Gastrocnemius medialis (tissue), 4 donors: ENCODE measurements around the gene ZNF511. TPM values are rescaled to one million over a fixed set of nuclear protein-coding genes. Genes with fewer than 3 reads are reported as not detected.
"Not testable (repeated sequence)": the region's sequence is repeated elsewhere in the genome, so short reads cannot be mapped to it uniquely, and the experiment has no call there.

Experiments used
- ATAC-seq, 2 donors: fragments of 150-250 bp; one replicate each; pipeline ENCODE4 v1.9.1; 2016
- DNase-seq, 2 donors: peaks; one replicate each; pipeline ENCODE4 v3.0.0-alpha.2; 2019
- H3K27ac ChIP-seq, 4 donors: fragments of 200-600 bp; sonication (generic); 1 replicate in 1 of 4; 2 replicates in 3 of 4; pipeline ENCODE4 v1.5.1; 2016 to 2018; ENCODE audit warnings: mild to moderate bottlenecking in 2 of 4, moderate library complexity in 1 of 4
- H3K27me3 ChIP-seq, 3 donors: fragments of 200-600 bp; sonication (generic) in 2 of 3; 1 replicate in 1 of 3; 2 replicates in 2 of 3; pipeline versions ENCODE4 v1.5.1 to v1.6.0; 2016 to 2019; ENCODE audit warnings: mild to moderate bottlenecking in 1 of 3, moderate library complexity in 1 of 3
- H3K36me3 ChIP-seq, 2 donors: fragments of 200-600 bp; sonication (generic) in 1 of 2; one replicate each; pipeline ENCODE4 v1.5.1; 2017 to 2018
- H3K4me1 ChIP-seq, 2 donors: fragments of 200-600 bp; sonication (generic) in 1 of 2; one replicate each; pipeline ENCODE4 v1.5.1; 2016 to 2017; ENCODE audit warnings: mild to moderate bottlenecking in 2 of 2
- H3K4me3 ChIP-seq, 4 donors: fragments of 200-600 bp; sonication (generic) in 3 of 4; 1 replicate in 1 of 4; 2 replicates in 3 of 4; pipeline ENCODE4 v1.5.1; 2016 to 2019; ENCODE audit warnings: mild to moderate bottlenecking in 2 of 4
- H3K9me3 ChIP-seq, 3 donors: fragments of 200-600 bp; sonication (generic) in 2 of 3; 1 replicate in 1 of 3; 2 replicates in 2 of 3; pipeline ENCODE4 v1.5.1; 2016 to 2019
- POLR2A ChIP-seq, 2 donors: fragments of 450-650 bp; IDR thresholded peaks; one replicate each; pipeline ENCODE4 v1.6.1; 2017; ENCODE audit warnings: antibody characterized with exemption in 2 of 2, mild to moderate bottlenecking in 2 of 2, moderate library complexity in 2 of 2
- in situ Hi-C, 4 donors: fragments of 200-750 bp; cut with MboI; loops; one replicate each; pipeline versions ENCODE4 v1.15.0 to v1.8.0; 2017; ENCODE audit warnings: low sequenced_read_pairs in 4 of 4
- intact Hi-C: fragments of 100-400 bp; cut with DNase I; formaldehyde crosslinking; loops from one replicate; pipeline ENCODE4 v1.15.1; 2023; ENCODE audit warnings: low total_unique reads
- total RNA-seq, 4 donors: library from RNA; depleted of rRNA; stranded (reverse); fragments of >200 nt; gene quantifications; one replicate each; pipeline versions ENCODE4 v1.1.0 to v1.2.3, GENCODE V29; 2016
- TF ChIP-seq, protein P1 (sequence below), 5 experiments: fragments of 450-650 bp in 3 of 5; fragments of 200-600 bp in 2 of 5; sonication (generic) in 2 of 5; IDR thresholded peaks in 4 of 5; conservative IDR thresholded peaks in 1 of 5; 1 replicate in 4 of 5; 2 replicates in 1 of 5; pipeline ENCODE4 v1.5.1; 2016 to 2019; ENCODE audit warnings: antibody characterized with exemption in 5 of 5, mild to moderate bottlenecking in 3 of 5, moderate library complexity in 3 of 5

ZNF511 gene
- total RNA-seq, 4 donors from 2014 or later, result 25.0 to 49.5 (median 41.9) TPM

DNA sequence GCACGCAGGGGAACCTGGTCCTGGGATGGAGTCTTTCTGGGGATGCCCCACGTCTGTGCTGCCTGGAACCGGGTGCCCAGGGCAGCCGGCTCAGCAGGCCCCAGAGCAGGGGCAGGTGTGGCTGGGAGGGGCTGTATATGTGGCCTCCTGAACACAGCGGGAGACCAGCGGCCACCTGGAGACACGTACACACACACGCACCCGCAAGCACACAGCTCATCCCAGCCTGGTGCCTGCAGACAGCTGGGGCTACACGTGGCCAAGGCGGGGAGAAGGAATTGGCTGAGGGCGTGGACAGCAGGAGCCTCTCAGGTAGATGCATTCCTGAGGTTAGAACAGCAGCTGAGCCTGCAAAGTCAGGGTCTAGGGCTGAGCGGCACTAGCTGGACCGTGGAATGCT lies 46.0 kb upstream of the ZNF511 start:
- ATAC-seq (no peak), DNase-seq (no peak)
- no peak for TF ChIP-seq POLR2A (IDR thresholded peaks at IDR 0.05)
- TF ChIP-seq, protein P1, sequence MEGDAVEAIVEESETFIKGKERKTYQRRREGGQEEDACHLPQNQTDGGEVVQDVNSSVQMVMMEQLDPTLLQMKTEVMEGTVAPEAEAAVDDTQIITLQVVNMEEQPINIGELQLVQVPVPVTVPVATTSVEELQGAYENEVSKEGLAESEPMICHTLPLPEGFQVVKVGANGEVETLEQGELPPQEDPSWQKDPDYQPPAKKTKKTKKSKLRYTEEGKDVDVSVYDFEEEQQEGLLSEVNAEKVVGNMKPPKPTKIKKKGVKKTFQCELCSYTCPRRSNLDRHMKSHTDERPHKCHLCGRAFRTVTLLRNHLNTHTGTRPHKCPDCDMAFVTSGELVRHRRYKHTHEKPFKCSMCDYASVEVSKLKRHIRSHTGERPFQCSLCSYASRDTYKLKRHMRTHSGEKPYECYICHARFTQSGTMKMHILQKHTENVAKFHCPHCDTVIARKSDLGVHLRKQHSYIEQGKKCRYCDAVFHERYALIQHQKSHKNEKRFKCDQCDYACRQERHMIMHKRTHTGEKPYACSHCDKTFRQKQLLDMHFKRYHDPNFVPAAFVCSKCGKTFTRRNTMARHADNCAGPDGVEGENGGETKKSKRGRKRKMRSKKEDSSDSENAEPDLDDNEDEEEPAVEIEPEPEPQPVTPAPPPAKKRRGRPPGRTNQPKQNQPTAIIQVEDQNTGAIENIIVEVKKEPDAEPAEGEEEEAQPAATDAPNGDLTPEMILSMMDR (IDR thresholded peaks at IDR 0.05 in 4 of 5, conservative IDR thresholded peaks at IDR 0.05 in 1 of 5), result no peak
- H3K36me3 ChIP-seq, result no peaks in the 10 kb centered on the region
- H3K27me3 ChIP-seq, result no peaks in the 10 kb centered on the region
- intact Hi-C loops (loop anchor here (5.0 kb wide), 1 partner anchor 130 kb away; the partner anchor contains the start of gene MTG1), in situ Hi-C loops (no loop called here)
- H3K27ac ChIP-seq, result no peak overlapping the region
- H3K9me3 ChIP-seq, result no peaks in the 10 kb centered on the region
- peaks cover 22% of the 10 kb centered on the region in 2 donors for H3K4me1 ChIP-seq
- H3K4me3 ChIP-seq, result no peak overlapping the region

- TF ChIP-seq, protein P1 (IDR thresholded peaks at IDR 0.05 in 4 of 5, conservative IDR thresholded peaks at IDR 0.05 in 1 of 5), result no peak
- TF ChIP-seq POLR2A (IDR thresholded peaks at IDR 0.05), result no peak
- no peak for DNase-seq
- H3K36me3 ChIP-seq, result no peaks in the 10 kb centered on the region
- intact Hi-C loops (loop anchor here (5.0 kb wide), 1 partner anchor 129 kb away; the partner anchor contains the start of gene MTG1), in situ Hi-C loops (no loop called here)
- H3K4me3 ChIP-seq, result no peak overlapping the region
- no peaks in the 10 kb centered on the region for H3K9me3 ChIP-seq
- no peak overlapping the region for H3K27ac ChIP-seq
- H3K4me1 ChIP-seq, result peaks cover 20 to 21% of the 10 kb centered on the region in 2 donors
- ATAC-seq, result no peak
- no peaks in the 10 kb centered on the region for H3K27me3 ChIP-seq
Measured at GRCh38 chr10:133263674-133264073, 45.0 kb upstream of the ZNF511 start.

DNA sequence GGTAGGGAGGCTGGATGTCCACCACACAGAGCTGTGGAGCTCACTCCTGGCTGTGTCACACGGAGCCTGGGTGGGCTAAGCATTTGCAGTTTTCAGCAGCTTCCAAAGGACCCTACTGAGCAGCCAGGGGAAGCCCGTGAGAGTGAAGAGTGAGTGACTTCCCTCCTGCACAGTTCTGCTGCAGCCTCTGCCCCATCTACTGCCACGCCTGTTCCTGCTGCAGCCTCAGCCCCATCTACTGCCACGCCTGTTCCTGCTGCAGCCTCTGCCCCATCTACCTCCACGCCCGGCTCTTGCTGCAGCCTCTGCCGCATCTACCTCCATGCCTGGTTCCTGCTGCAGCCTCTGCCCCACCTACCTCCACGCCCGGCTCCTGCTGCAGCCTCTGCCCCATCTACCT lies 44.3 kb upstream of the ZNF511 start:
- H3K9me3 ChIP-seq, result no peaks in the 10 kb centered on the region
- ATAC-seq (no peak), DNase-seq (no peak)
- in situ Hi-C loops (no loop called here), intact Hi-C loops (loop anchor here (5.0 kb wide), 1 partner anchor 128 kb away; the partner anchor contains the start of gene MTG1)
- TF ChIP-seq, protein P1 (IDR thresholded peaks at IDR 0.05 in 4 of 5, conservative IDR thresholded peaks at IDR 0.05 in 1 of 5), result no peak
- TF ChIP-seq POLR2A (IDR thresholded peaks at IDR 0.05), result no peak
- H3K4me1 ChIP-seq, result peaks cover 17% of the 10 kb centered on the region in 2 donors
- H3K27me3 ChIP-seq, result no peaks in the 10 kb centered on the region
- H3K36me3 ChIP-seq, result no peaks in the 10 kb centered on the region
- no peak overlapping the region for H3K27ac ChIP-seq
- no peak overlapping the region for H3K4me3 ChIP-seq

GRCh38 chr10:133265052-133265451 lies 43.7 kb upstream of the ZNF511 start:
- H3K9me3 ChIP-seq, intact Hi-C loops, ATAC-seq, H3K27me3 ChIP-seq, H3K36me3 ChIP-seq, H3K4me3 ChIP-seq, in situ Hi-C loops, DNase-seq, H3K27ac ChIP-seq: not testable (repeated sequence)
- H3K4me1 ChIP-seq, result peaks cover 13 to 17% of the 10 kb centered on the region in 2 donors

- in situ Hi-C loops (no loop called here), intact Hi-C loops (no loop called here)
- no peaks in the 10 kb centered on the region for H3K27me3 ChIP-seq
- no peaks in the 10 kb centered on the region for H3K36me3 ChIP-seq
- no peak overlapping the region for H3K4me3 ChIP-seq
- ATAC-seq (no peak), DNase-seq (no peak)
- no peak overlapping the region for H3K27ac ChIP-seq
- no peak for TF ChIP-seq POLR2A (IDR thresholded peaks at IDR 0.05)
- TF ChIP-seq, protein P1 (IDR thresholded peaks at IDR 0.05 in 4 of 5, conservative IDR thresholded peaks at IDR 0.05 in 1 of 5), result no peak
- no peaks in the 10 kb centered on the region for H3K9me3 ChIP-seq
- H3K4me1 ChIP-seq, result peaks cover 6 to 9% of the 10 kb centered on the region in 2 donors
Measured at GRCh38 chr10:133266056-133266795, 42.5 kb upstream of the ZNF511 start.
